ENCODE data around the gene GPR55.

- TF ChIP-seq NFYB (IDR thresholded peaks at IDR 0.05; ENCODE audit: insufficient read depth, low read depth, low read length), result no peak
- no peak for TF ChIP-seq EP300 (IDR thresholded peaks at IDR 0.05; ENCODE audit: borderline replicate concordance in 1 of 2, control insufficient read depth in 1 of 2, low read depth in 2 of 2, low read length in 2 of 2)
- no peak for TF ChIP-seq POLR2A (IDR thresholded peaks at IDR 0.05; ENCODE audit: low read depth, low read length)
- TF ChIP-seq PKNOX1 (IDR thresholded peaks at IDR 0.05), result no peak
Observed at GRCh38 chr2:230908595-230909191, 16.3 kb downstream of the GPR55 start.
